ENCODE data around the gene TRIP12. TPM values are rescaled to one million over a fixed set of nuclear protein-coding genes. Genes with fewer than 3 reads are reported as not detected.
"Not testable (repeated sequence)": the region's sequence is repeated elsewhere in the genome, so short reads cannot be mapped to it uniquely, and the experiment has no call there.

The TRIP12 gene
- total RNA-seq, 1 experiment from 2014 or later: 166 TPM

- H3K27ac Mint-ChIP-seq: no peak overlapping the region
- H3K56ac ChIP-seq (ENCODE audit: insufficient read length, low read depth, low read length): no peak overlapping the region
- H2BK20ac ChIP-seq (ENCODE audit: low read depth, low read length, poor library complexity, severe bottlenecking): no peak overlapping the region
- H4K91ac ChIP-seq (ENCODE audit: insufficient read length, low read depth, low read length): no peak overlapping the region
- no peaks in the 10 kb centered on the region for H4K20me1 ChIP-seq (ENCODE audit: control insufficient read depth, insufficient read depth, insufficient read length)
- no peak overlapping the region for H2BK15ac ChIP-seq (ENCODE audit: low read depth, low read length)
- H2BK5ac ChIP-seq (ENCODE audit: insufficient read length, low read length): no peak overlapping the region
- H3K4me1 ChIP-seq (ENCODE audit: insufficient read depth, low read length): no peaks in the 10 kb centered on the region
- no peak overlapping the region for H2AFZ ChIP-seq (ENCODE audit: low read length)
- no peak overlapping the region for H3K4me3 Mint-ChIP-seq
- no peaks in the 10 kb centered on the region for H3K4me1 Mint-ChIP-seq
- H3K27me3 Mint-ChIP-seq (ENCODE audit: low read depth): no peaks in the 10 kb centered on the region
- H3T11ph ChIP-seq (ENCODE audit: low read length): no peak overlapping the region
- H3K79me1 ChIP-seq (ENCODE audit: insufficient read depth, low read depth, low read length, poor library complexity, severe bottlenecking): no peaks in the 10 kb centered on the region
- H3K4me2 ChIP-seq (ENCODE audit: insufficient read depth, insufficient read length, low read length): no peak overlapping the region
- no peak overlapping the region for H4K8ac ChIP-seq (replicated peaks; ENCODE audit: insufficient read length, low read depth, low read length)
- no peak for TF ChIP-seq CTCF (conservative IDR thresholded peaks at IDR 0.05)
- no peak overlapping the region for H3K18ac ChIP-seq (ENCODE audit: insufficient read length, low read depth, low read length)
- no peaks in the 10 kb centered on the region for H3K23me2 ChIP-seq (ENCODE audit: insufficient read length, low read depth, low read length, poor library complexity, severe bottlenecking)
- H3K9me3 Mint-ChIP-seq: no peaks in the 10 kb centered on the region
- no peak overlapping the region for H2AK5ac ChIP-seq (ENCODE audit: insufficient read length, low read length)
- H3K14ac ChIP-seq (ENCODE audit: insufficient read depth, low read length): no peak overlapping the region
- H3K4ac ChIP-seq (ENCODE audit: low read depth, low read length): no peak overlapping the region
- no peaks in the 10 kb centered on the region for H3K9me3 ChIP-seq (ENCODE audit: control insufficient read depth, low read depth, low read length)
- H2BK120ac ChIP-seq (ENCODE audit: low read depth, low read length, poor library complexity, severe bottlenecking): no peak overlapping the region
- H3K9ac ChIP-seq (ENCODE audit: extremely low read depth, insufficient read length, low read length): no peak overlapping the region
- H3K36me3 Mint-ChIP-seq (ENCODE audit: insufficient read depth in 1 of 3, low read depth in 3 of 3): peaks cover 28 to 82% (median 74%) of the 10 kb centered on the region in 3 experiments; a peak in 6 of 7 replicates
- H3K27me3 ChIP-seq (ENCODE audit: insufficient read depth, low read length): no peaks in the 10 kb centered on the region
- H2BK12ac ChIP-seq (ENCODE audit: insufficient read length, low read depth, low read length): no peak overlapping the region
- no peak overlapping the region for H3K23ac ChIP-seq (ENCODE audit: insufficient read length, low read depth, low read length)
- H4K5ac ChIP-seq (ENCODE audit: insufficient read length, low read depth, low read length): no peak overlapping the region
- DNase-seq: no peak
- no peak overlapping the region for H3K27ac ChIP-seq (ENCODE audit: insufficient read length, low read depth, low read length)
- H3K79me2 ChIP-seq (ENCODE audit: insufficient read depth, low read length): no peaks in the 10 kb centered on the region
- WGBS (ENCODE audit: extremely low coverage, insufficient read length, low lambda C conversion rate): 100% methylated on average over 1 of the region's 1 CpG
These were observed 127.2 kb downstream of the TRIP12 start for GRCh38 chr2:229794636-229795035.

GRCh38 chr2:229786289-229786688, 135.5 kb downstream of the TRIP12 start:
- not testable (repeated sequence) for H3K23ac ChIP-seq (ENCODE audit: insufficient read length, low read depth, low read length); H2AFZ ChIP-seq (ENCODE audit: low read length); H3K4me2 ChIP-seq (ENCODE audit: insufficient read depth, insufficient read length, low read length); H3K14ac ChIP-seq (ENCODE audit: insufficient read depth, low read length); H2BK5ac ChIP-seq (ENCODE audit: insufficient read length, low read length); H3K4me1 ChIP-seq (ENCODE audit: insufficient read depth, low read length); H3K79me2 ChIP-seq (ENCODE audit: insufficient read depth, low read length); DNase-seq; H4K5ac ChIP-seq (ENCODE audit: insufficient read length, low read depth, low read length); H3K23me2 ChIP-seq (ENCODE audit: insufficient read length, low read depth, low read length, poor library complexity, severe bottlenecking); H3K27ac ChIP-seq (ENCODE audit: insufficient read length, low read depth, low read length); H3K9me3 ChIP-seq (ENCODE audit: control insufficient read depth, low read depth, low read length); H3K27ac Mint-ChIP-seq; H2BK12ac ChIP-seq (ENCODE audit: insufficient read length, low read depth, low read length); H3K9ac ChIP-seq (ENCODE audit: extremely low read depth, insufficient read length, low read length); H2BK120ac ChIP-seq (ENCODE audit: low read depth, low read length, poor library complexity, severe bottlenecking); H3K27me3 Mint-ChIP-seq (ENCODE audit: low read depth); H4K91ac ChIP-seq (ENCODE audit: insufficient read length, low read depth, low read length); H4K20me1 ChIP-seq (ENCODE audit: control insufficient read depth, insufficient read depth, insufficient read length); H3K27me3 ChIP-seq (ENCODE audit: insufficient read depth, low read length); H3K56ac ChIP-seq (ENCODE audit: insufficient read length, low read depth, low read length); H4K8ac ChIP-seq (replicated peaks; ENCODE audit: insufficient read length, low read depth, low read length); H3K79me1 ChIP-seq (ENCODE audit: insufficient read depth, low read depth, low read length, poor library complexity, severe bottlenecking); H3K9me3 Mint-ChIP-seq; H3K4me3 Mint-ChIP-seq; H3T11ph ChIP-seq (ENCODE audit: low read length); H3K18ac ChIP-seq (ENCODE audit: insufficient read length, low read depth, low read length); H2AK5ac ChIP-seq (ENCODE audit: insufficient read length, low read length); H3K4ac ChIP-seq (ENCODE audit: low read depth, low read length); H2BK15ac ChIP-seq (ENCODE audit: low read depth, low read length); H2BK20ac ChIP-seq (ENCODE audit: low read depth, low read length, poor library complexity, severe bottlenecking)
- no CpG with 5 or more reads among the region's 11 CpGs for WGBS (ENCODE audit: extremely low coverage, insufficient read length, low lambda C conversion rate)
- H3K4me1 Mint-ChIP-seq: peaks cover 12% of the 10 kb centered on the region in 2 experiments
- H3K36me3 Mint-ChIP-seq (ENCODE audit: insufficient read depth in 1 of 3, low read depth in 3 of 3): peaks cover 27 to 67% (median 54%) of the 10 kb centered on the region in 3 experiments; a peak in 6 of 7 replicates

Data from H9 (cell line).